Spinal cord (tissue), 10 donors: ENCODE data around the gene CIT. TPM values are rescaled to one million over a fixed set of nuclear protein-coding genes. Genes with fewer than 3 reads are reported as not detected.

Source experiments
- DNase-seq, 6 donors: peaks; one replicate each; pipeline versions ENCODE4 v3.0.0 to v3.0.0-alpha.2; 2013 to 2015; ENCODE audit warnings: low spot score in 6 of 6, low read depth in 4 of 6
- H3K27ac ChIP-seq: one replicate; pipeline ENCODE4 v1.5.1; 2013; ENCODE audit warnings: low read depth, low read length, control low read depth
- H3K27me3 ChIP-seq: one replicate; pipeline ENCODE4 v1.6.1; 2013; ENCODE audit warnings: low read length; ENCODE audit not compliant: control insufficient read depth, insufficient read depth
- H3K36me3 ChIP-seq: one replicate; pipeline ENCODE4 v1.6.1; 2013; ENCODE audit warnings: low read length; ENCODE audit not compliant: control insufficient read depth, insufficient read depth
- H3K4me1 ChIP-seq: one replicate; pipeline ENCODE4 v1.6.1; 2013; ENCODE audit warnings: low read length; ENCODE audit not compliant: control insufficient read depth, insufficient read depth
- H3K4me3 ChIP-seq: one replicate; pipeline ENCODE4 v1.5.1; 2013; ENCODE audit warnings: low read depth, low read length, control low read depth
- H3K9me3 ChIP-seq: one replicate; pipeline ENCODE4 v1.6.1; 2013; ENCODE audit warnings: low read length; ENCODE audit not compliant: control insufficient read depth, insufficient read depth
- WGBS: methylation state at CpG from one replicate; pipeline ENCODE4 v1.1.5; 2013; ENCODE audit warnings: missing lambda C conversion rate; ENCODE audit not compliant: insufficient coverage; 5-methylcytosine and 5-hydroxymethylcytosine counted together
- polyA plus RNA-seq, 2 donors: library from polyadenylated mRNA; unstranded; fragments of 120-200 nt; gene quantifications; one replicate each; pipeline ENCODE4 v1.2.1, GENCODE V29; 2013; ENCODE audit not compliant: insufficient read length in 2 of 2
- total RNA-seq, 2 donors: library from RNA; depleted of rRNA in 1 of 2; stranded (reverse); fragments of 120-200 nt in 1 of 2; fragments of >200 nt in 1 of 2; gene quantifications; one replicate each; pipeline versions ENCODE4 v1.2.3 to v1.2.4, GENCODE V29; 2013 to 2014
- donor health status: healthy.

CIT gene
- total and polyA plus RNA-seq, 4 donors, result 28.5 to 54.5 (median 45.8) TPM

DNA sequence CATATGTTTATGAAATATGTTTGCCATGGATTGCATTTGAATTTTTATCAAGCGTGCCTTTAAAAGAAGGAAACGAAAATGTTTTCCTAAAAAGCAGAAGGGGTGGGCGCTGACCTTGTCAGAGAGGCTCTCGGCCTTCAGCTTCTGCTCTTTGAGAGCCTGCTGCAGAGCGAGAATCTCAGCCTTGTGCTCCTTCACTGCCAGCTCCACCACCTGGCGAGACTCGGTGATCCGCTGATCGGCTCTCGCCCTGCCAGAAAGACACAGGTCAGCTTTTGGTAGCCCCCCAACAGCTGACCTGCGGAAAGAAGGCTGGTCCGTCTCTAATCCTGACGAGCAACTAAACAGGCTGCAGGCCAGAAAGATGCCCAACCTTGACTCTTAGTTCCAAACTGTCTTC, 146.7 kb downstream of the CIT start:
- WGBS, result 96% methylated on average over 13 of the region's 13 CpGs
- Histone ChIP-seq H3K36me3 (peaks cover 32% of the 10 kb centered on the region), H3K4me3 (no peak overlapping the region), H3K27ac (no peak overlapping the region), H3K27me3 (no peaks in the 10 kb centered on the region), H3K4me1 (no peaks in the 10 kb centered on the region), H3K9me3 (no peaks in the 10 kb centered on the region)
- no peak for DNase-seq

DNA sequence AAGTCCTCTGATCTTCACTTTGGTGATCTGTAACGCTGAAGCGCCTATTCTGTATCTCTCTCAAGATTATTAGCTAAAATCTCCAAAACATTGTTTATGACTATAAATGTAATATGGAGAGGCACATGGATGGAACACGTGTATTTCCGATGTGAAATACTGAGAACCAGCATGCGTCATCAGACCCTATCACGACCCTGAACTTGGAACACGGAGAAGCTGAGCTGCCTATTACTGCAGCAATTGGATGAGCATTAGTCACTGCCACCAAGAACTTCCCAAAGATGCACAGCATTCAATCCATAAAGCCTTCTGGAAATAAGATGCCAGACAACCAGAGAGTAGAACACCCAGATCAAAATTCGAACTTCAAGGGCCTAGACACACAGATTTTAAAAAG, 147.2 kb downstream of the CIT start:
- Histone ChIP-seq H3K27ac (no peak overlapping the region), H3K36me3 (peaks cover 30% of the 10 kb centered on the region), H3K4me1 (no peaks in the 10 kb centered on the region), H3K4me3 (no peak overlapping the region), H3K27me3 (no peaks in the 10 kb centered on the region), H3K9me3 (no peaks in the 10 kb centered on the region)
- WGBS, result 96% methylated on average over 5 of the region's 8 CpGs
- DNase-seq, result no peak

DNA sequence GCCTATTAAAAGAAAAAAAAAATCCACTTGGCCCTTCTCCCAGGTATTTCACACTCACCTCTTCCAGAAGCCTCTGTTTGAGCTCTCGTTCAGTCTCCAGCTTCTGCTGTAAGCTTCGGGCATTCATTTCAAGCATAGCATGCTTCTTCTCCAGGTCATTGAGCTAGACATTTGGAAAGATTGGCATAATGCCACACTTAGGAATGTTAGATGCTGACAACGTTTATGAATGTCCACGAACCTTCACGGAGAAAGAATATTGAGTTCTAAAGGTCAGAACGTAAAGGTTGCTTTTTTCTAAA, 148.7 kb downstream of the CIT start:
- peak in 1 of 6 donors; percentile 54 for DNase-seq
- no peaks in the 10 kb centered on the region for H3K4me1 ChIP-seq
- H3K27me3 ChIP-seq, result no peaks in the 10 kb centered on the region
- peaks cover 17% of the 10 kb centered on the region for H3K36me3 ChIP-seq
- H3K9me3 ChIP-seq, result no peaks in the 10 kb centered on the region
- WGBS, result 100% methylated on average over 1 of the region's 6 CpGs
- no peak overlapping the region for H3K27ac ChIP-seq
- no peak overlapping the region for H3K4me3 ChIP-seq

DNA sequence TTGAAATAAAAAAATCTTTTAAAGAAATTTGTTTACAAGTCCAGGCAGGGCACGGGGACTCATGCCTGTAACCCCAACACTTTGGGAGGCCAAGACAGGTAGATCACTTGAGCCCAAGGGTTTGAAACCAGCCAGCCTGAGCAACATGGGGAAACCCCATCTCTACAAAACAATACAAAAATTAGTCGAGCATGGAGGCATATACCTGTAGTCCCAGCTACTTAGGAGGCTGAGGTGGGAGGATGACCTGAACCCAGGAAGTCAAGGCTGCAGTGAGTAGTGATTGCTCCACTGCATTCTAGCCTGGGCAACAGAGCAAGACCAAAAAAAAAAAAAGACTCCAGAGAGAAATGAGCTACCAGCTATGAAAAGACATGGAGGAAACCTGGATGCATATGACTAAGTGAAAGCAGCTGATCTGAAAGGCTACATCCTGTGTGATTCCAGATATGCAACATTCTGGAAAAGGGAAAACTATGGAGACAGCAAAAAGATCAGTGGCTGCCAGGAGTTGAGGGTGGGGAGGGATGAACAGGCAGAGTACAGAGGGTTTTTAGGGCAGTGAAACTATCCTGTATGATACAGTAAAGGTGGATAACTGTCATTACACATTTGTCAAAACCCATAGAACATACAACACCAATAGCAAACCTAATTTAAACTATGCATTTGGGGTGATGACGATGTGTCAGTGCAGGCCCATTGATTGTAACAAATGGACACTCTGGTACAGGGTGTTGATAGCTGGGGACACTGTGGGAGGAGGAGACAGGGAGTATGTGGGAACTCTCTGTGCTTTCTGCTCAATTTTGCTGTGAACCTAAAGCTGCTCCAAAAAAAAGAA, 149.3 kb downstream of the CIT start:
- H3K36me3 ChIP-seq, result peaks cover 14% of the 10 kb centered on the region
- no CpG with 5 or more reads among the region's 3 CpGs for WGBS
- DNase-seq, result no peak
- H3K4me3 ChIP-seq, result no peak overlapping the region
- H3K27me3 ChIP-seq, result no peaks in the 10 kb centered on the region
- H3K27ac ChIP-seq, result no peak overlapping the region
- no peaks in the 10 kb centered on the region for H3K4me1 ChIP-seq
- no peaks in the 10 kb centered on the region for H3K9me3 ChIP-seq

DNA sequence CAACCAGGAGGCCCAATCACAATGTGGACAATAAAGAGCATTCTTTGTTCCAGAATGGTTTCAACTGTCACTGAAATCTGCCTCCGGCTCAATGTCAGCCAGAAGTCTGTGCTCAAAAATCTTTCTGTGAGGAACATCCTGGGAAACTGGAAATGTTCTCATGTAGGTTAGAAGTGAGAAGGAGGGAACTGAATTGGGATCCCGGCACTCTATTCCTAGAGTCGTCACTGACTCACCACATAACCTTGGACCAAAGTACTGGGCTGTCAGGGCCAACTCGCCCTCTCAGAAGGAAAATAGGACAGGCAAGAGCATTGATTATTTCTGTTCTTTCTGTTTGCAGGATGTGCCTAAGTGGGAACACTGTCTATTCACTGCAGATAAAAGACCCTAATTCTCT, 151.6 kb downstream of the CIT start:
- Histone ChIP-seq H3K4me3 (no peak overlapping the region), H3K36me3 (peaks cover 18% of the 10 kb centered on the region), H3K27ac (no peak overlapping the region), H3K9me3 (no peaks in the 10 kb centered on the region), H3K4me1 (no peaks in the 10 kb centered on the region), H3K27me3 (no peaks in the 10 kb centered on the region)
- no peak for DNase-seq
- no CpG with 5 or more reads among the region's 4 CpGs for WGBS

DNA sequence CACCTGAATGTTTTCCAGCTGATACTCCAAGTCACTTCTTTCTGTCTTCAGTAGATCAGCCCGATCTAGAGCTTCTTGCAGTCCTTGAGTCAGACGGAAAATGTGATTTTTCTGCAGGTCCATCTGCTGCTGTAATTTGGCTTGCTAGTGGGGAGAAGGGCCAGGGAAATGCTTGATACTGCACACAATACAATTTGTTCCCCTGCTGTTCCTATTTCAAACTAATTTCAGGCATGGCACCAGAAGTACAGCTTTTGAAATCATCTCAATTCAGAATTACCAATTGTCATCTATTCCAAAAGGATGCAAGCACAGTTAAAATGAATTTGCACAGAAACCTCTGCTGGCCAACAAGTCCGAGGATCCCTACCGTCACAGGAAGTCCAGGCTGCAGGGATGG, 155.8 kb downstream of the CIT start:
- no peaks in the 10 kb centered on the region for H3K27me3 ChIP-seq
- no peaks in the 10 kb centered on the region for H3K4me1 ChIP-seq
- no peak overlapping the region for H3K4me3 ChIP-seq
- H3K27ac ChIP-seq, result no peak overlapping the region
- no peaks in the 10 kb centered on the region for H3K9me3 ChIP-seq
- H3K36me3 ChIP-seq, result peaks cover 21% of the 10 kb centered on the region
- peak in 2 of 6 donors; percentile 8 to 23 for DNase-seq
- WGBS, result 75% methylated on average over 2 of the region's 4 CpGs

DNA sequence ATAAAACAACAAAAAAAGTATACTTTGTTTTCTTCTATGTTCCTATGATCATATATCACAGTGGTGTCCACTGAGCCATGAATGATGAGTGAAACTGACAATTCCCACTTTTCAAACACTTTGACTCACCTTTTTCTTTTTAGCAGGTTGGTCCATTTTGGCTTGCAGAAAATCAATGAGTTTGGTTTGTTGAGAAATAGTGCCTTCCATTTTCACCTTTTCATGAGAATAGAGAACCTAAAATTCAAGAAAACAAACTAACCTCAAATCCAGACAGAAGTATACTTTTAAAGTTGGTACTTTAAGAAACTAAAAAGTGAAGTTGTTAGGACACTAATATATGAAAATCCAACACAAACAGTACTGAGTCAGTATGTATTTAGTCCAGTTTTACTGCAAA, 156.8 kb downstream of the CIT start:
- Histone ChIP-seq H3K9me3 (no peaks in the 10 kb centered on the region), H3K4me3 (no peak overlapping the region), H3K27ac (no peak overlapping the region), H3K4me1 (no peaks in the 10 kb centered on the region), H3K27me3 (no peaks in the 10 kb centered on the region), H3K36me3 (peaks cover 24% of the 10 kb centered on the region)
- DNase-seq, result no peak

DNA sequence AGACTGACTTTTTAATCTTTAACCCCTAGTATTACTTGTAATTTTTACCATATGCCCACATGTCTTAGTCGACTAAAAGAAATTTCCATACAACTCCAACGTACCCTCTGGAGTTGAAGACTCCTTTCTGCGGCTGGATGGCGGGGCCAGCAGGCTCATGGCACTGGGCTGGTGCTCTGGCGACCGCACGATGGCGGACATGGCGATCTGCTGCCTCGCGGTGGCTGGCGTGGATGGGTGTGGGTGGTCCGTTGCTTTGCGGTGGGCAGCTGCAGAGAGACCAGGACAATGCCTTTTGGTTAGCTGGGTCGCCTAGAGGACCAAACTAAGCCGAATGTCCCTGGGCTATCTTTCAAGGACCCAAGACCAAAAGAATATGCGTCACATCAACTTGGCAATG, 159.0 kb downstream of the CIT start:
- H3K27ac ChIP-seq, result no peak overlapping the region
- H3K27me3 ChIP-seq, result no peaks in the 10 kb centered on the region
- H3K36me3 ChIP-seq, result peaks cover 27% of the 10 kb centered on the region
- DNase-seq, result no peak
- no peaks in the 10 kb centered on the region for H3K4me1 ChIP-seq
- 99% methylated on average over 17 of the region's 17 CpGs for WGBS
- H3K9me3 ChIP-seq, result no peaks in the 10 kb centered on the region
- no peak overlapping the region for H3K4me3 ChIP-seq

DNA sequence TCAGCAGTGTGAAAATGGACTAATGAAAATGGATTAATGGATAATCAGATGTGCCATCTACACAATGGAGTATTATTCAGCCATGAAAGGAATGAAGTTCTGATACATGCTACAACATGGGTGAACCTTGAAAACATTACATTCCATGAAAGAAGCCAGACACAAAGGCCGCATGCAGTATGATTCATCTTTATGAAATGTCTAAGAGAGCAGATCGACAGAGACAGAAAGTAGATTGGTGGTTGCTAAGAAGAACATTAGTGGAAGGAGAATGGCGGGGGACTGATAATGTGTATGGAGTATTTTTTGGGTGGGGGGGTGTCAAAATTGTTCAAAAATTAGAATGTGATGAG, 161.9 kb downstream of the CIT start:
- 100% methylated on average over 1 of the region's 3 CpGs for WGBS
- no peaks in the 10 kb centered on the region for H3K27me3 ChIP-seq
- DNase-seq, result no peak
- H3K4me1 ChIP-seq, result no peaks in the 10 kb centered on the region
- no peak overlapping the region for H3K27ac ChIP-seq
- no peak overlapping the region for H3K4me3 ChIP-seq
- no peaks in the 10 kb centered on the region for H3K9me3 ChIP-seq
- peaks cover 46% of the 10 kb centered on the region for H3K36me3 ChIP-seq

DNA sequence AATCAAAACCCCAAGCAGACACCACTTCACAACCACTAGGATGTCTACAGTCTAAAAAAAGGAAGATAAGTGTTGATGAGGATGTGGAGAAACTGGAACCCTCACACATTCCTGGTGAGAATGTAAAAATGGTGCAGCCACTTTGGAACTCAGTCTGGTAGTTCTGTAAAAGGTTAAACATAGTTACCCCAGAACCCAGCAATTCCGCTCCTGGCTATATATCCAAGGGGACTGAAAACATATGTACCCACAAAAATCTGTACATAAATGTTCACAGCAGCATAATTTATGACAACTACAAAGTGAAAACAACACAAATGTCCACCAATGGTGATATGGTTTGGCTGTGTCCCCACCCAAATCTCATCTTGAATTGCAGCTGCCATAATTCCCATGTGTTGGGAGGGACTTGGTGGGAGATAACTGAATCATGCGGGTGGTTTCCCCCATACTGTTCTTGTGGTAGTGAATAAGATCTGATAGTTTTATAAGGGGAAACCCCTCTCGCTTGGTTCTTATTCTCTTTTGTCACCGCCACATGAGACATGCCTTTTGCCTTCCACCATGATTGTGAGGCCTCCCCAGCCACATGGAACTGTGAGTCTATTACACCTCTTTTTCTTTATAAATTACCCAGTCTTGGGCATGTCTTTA, 162.4 kb downstream of the CIT start:
- Histone ChIP-seq H3K4me1 (no peaks in the 10 kb centered on the region), H3K9me3 (no peaks in the 10 kb centered on the region), H3K27me3 (no peaks in the 10 kb centered on the region), H3K36me3 (peaks cover 51% of the 10 kb centered on the region), H3K27ac (no peak overlapping the region), H3K4me3 (no peak overlapping the region)
- 100% methylated on average over 1 of the region's 4 CpGs for WGBS
- DNase-seq, result no peak
